HuH-7.5 (cell line): ENCODE measurements around the gene PODXL2.
"Not testable (repeated sequence)": the region's sequence is repeated elsewhere in the genome, so short reads cannot be mapped to it uniquely, and the experiment has no call there.

ENCODE experiments used
- DNase-seq: peaks from one replicate; pipeline ENCODE4 v3.0.0; 2011; ENCODE audit warnings: low spot score

The PODXL2 gene

DNA sequence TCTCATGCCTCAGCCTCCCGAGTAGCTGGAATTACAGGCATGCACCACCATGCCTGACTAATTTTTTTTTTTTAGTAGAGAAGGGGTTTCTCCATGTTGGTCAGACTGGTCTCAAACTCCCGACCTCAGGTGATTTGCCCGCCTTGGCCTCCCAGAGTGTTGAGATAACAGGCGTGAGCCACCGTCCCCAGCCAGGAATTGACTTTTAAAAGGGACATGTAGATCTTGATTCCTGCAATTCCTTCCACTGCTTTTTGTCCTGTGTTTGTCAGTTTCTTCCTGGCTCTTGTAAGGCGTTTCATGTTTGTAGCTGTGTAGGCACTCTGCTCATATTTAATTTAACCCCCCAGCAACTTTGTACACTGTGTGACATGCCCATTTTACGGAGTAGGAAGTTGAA lies 23.4 kb upstream of the PODXL2 start:
- not testable (repeated sequence) for DNase-seq

DNA sequence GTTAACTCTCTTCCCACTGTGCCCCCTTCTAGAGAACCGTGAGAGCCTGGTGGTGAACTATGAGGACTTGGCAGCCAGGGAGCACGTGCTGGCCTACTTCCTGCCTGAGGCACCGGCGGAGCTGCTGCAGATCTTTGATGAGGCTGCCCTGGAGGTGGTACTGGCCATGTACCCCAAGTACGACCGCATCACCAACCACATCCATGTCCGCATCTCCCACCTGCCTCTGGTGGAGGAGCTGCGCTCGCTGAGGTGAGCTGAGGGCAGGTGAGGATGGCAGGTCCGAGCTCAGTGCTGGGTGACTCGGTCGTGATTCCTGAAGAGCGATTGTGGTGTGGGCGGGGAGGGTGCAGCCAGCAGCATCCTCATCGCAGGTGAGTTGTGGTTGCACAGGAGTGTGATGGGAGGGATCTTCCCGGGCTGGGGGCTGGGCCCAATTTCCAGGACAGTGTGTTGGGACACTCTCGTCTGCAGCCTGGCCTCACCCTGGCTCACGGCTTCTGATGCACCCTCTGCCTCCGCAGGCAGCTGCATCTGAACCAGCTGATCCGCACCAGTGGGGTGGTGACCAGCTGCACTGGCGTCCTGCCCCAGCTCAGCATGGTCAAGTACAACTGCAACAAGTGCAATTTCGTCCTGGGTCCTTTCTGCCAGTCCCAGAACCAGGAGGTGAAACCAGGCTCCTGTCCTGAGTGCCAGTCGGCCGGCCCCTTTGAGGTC lies 22.7 kb upstream of the PODXL2 start:
- DNase-seq = no peak

DNA sequence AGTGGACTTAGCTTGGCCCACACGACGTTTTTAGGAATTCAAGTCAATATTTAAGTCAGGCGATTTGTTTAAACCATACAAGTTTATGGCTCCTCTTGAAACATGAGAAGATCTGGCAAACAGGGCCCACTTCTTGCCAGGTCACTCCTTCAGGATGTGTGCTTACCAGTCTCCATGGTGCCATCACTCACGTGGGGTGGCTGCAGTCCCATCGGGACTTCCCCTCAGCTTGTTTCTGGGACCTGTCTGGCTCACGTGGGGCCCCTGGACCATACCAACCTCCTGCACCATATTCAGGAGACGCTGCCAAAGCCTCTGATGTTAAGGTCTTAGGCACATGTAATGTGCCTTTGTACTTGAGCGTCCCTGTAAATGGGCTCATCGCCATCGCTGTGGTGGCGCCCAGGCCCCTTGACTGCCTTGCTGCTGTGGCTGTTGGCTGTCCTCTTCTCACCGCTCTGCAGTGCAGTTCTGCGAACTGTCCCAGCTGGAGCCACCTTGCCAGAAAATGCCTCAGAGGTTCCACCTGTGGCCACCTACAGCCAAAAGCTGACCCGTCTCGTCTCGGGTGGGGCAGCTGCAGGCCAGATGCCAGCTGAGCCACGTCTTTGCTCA lies 21.9 kb upstream of the PODXL2 start:
- DNase-seq = no peak

DNA sequence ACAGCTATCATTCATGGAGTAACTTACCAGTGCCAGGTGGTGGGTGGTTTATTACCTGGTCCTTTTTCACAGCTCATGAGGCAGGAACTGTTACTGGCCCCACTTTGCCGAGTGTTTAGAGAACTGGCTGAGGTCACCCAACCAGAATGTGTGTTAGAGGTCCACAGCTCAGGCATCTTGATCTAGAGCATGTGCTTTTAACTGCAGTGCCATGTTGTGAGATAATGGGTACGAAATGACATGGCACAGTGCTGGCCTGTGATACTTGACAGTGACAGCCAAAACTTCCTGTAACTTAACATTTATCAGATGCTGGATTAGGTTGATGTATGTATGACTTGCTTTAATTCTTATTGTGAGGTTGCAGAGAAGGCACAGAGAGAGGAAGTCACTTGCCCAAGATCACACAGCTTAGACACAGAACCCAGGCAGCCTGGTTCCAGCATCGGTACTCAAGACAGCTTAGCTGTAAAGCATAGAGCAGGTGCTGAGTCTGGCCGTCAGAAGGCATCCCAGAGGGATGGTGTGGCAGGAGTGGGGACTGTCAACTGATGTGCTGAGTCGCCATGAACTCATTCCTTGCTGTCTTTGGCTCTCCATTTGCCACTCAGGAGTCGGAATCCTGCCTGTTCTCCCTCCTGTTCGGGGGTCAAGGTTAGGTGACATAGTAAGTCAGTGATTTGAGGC lies 21.2 kb upstream of the PODXL2 start:
- DNase-seq = no peak

DNA sequence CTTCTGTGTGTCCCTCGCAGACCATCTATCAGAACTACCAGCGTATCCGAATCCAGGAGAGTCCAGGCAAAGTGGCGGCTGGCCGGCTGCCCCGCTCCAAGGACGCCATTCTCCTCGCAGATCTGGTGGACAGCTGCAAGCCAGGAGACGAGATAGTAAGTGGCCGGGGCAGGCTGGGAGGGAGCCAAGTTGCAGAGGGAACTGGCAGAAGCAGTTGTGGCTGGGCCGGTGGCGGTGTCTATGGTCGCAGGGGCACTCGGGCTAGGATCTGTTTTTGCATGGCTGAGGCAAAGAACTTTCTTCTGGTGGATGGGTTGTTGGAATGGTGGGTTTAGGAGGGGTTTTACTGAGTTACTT lies 20.6 kb upstream of the PODXL2 start:
- DNase-seq = no peak

DNA sequence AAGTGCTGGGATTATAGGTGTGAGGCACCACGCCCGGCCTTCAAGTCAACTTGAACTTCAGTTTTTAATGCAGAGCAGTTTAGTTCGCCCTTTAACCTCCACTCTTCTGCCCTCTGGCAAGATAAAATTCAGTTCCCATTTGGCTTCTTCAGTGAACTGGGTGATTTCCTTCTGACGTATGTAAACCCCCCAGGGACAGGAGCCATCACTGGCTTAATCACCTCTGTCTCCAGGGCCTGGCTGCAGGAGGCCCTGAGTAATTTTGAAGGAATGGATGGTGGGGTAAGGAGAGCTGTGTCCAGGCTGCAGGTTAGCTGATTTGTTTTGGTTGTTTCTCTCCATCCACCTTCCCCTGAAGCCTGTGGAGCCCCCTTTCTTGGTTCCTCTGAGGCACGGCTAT lies 18.9 kb upstream of the PODXL2 start:
- DNase-seq = no peak

DNA sequence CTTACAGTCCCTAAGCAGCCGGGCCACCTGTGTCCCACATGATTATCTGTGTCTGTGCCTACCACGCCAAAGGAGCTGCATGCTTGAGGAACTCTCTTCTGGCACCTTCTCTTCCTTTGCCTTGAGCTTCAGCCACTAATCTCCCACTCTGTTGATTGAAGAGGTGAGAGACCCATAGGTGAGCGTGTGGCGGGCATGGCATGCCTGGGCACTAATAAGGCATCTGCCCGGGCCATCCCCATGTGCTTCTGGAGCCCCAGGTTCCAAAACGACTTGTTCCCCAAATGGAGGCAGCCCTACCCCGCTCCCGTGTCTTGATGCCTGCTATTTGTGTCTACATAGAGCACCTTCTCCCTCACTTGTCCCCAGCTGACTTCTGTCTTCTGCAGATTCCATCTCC lies 17.7 kb upstream of the PODXL2 start:
- no peak for DNase-seq

DNA sequence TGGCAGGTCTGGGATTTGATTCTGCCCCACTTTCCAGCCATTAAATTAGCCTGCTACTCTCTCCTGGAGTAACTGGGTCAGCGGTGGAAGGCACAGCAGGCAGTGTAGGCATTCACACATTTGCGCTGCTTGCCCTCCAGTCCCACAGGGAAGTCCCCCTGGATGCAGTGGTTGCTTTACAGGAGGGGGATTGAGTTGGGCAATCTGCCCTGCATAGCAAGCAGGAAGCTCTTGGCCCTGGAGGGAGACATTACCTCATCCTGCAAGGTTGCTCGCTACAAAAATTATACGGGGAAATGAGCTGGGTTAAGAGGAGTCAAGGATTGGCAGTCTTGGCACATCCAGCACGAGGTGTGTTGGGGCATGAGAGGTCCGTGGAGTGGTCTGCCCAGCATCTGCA lies 16.0 kb upstream of the PODXL2 start:
- no peak for DNase-seq

DNA sequence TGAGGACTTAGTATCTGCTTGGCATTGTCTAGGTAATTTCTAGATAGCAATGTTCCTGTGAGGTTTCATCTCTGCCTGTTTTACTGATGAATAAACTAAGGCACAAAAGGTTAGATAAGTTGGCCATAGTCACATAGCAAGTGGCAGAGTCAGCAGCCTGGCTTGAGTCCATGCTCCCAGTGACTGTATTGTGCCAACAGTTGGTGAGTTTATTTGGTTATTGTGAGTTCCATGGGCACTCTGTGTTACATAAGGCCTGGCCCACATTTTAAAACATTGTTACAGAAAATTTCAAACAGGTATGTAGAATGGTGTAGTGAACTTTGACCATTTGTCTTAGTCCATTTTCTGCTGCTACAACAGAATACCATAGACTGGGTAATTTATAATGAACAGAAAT lies 15.6 kb upstream of the PODXL2 start:
- DNase-seq = no peak

DNA sequence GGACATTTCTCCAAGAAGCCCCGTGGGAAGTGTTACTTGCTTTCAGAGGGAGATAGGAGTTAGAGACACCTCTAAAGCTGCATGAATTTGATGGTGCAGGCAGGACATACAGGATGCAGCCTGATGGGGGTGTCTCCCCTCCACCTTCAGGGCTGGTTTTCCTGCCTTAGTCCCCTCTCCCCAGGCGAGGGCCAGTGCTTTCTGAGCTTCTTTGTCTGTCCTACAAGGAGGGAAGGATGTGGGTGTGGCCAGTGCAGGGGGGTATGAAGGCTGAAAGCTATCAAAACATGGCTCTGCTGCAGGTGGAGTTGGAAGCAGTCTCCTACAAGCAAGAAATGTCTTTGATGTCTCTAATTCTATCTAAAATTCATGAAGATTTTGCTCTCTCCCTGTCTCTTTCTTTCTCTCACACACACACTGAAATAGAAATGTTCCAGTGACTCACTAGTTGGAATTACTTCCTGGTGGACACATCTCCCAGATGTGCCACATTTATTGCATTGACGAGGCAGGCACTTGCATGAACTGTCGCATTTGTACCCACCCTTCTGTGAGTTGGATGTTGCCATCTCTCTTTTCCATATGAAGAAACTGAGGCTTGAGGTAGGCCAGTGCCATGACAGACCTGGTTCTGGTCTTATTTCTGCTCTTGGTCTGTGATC lies 13.9 kb upstream of the PODXL2 start:
- no peak for DNase-seq

DNA sequence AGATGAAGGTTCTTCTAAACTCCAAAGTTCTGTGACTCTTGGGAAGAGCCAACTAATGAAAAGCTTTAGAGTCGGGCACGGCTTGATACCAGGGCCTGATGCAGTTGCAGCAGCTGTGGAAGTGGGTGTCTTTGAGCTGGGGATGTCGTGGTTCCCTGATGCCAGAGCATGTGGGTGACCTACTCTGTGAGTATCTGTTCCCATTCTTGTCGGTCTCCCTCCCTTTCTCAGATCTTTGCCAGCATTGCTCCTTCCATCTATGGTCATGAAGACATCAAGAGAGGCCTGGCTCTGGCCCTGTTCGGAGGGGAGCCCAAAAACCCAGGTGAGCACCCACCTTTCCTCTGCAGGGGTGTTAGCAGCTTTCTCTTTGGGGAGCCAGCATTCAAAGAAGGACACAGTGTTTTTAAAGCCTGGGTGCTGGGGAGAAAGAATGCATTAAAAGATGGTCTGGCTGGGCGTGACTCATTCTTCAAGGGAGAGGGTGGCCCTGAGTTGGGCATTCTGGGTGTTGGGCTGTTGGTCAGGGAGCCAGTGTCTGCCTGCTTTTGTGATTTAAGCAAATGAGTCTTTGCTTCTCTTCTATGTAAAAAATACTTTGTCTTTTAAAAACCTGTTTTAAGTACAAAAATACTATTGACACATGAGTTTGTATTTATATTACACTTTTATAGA lies 13.2 kb upstream of the PODXL2 start:
- DNase-seq = no peak

DNA sequence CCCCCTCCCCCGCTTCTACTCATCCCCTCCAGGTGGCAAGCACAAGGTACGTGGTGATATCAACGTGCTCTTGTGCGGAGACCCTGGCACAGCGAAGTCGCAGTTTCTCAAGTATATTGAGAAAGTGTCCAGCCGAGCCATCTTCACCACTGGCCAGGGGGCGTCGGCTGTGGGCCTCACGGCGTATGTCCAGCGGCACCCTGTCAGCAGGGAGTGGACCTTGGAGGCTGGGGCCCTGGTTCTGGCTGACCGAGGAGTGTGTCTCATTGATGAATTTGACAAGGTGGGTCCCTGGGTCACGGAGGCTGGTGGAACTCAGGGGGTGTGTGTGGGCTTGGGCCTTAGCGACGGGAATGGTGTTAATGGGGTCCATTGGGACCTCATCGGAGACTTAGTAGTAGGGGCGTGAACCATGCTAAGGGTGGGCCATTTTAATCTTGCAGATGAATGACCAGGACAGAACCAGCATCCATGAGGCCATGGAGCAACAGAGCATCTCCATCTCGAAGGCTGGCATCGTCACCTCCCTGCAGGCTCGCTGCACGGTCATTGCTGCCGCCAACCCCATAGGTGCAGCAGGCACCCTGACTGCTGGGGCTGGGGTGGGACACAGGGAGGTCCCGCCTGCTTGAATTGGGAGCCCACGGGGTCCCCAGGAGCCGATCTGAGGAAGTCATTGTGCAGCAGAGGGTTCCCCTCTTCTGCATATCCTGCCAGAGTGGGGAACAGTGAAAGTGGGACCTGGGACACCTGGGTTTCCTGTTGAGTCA lies 12.0 kb upstream of the PODXL2 start:
- no peak for DNase-seq

DNA sequence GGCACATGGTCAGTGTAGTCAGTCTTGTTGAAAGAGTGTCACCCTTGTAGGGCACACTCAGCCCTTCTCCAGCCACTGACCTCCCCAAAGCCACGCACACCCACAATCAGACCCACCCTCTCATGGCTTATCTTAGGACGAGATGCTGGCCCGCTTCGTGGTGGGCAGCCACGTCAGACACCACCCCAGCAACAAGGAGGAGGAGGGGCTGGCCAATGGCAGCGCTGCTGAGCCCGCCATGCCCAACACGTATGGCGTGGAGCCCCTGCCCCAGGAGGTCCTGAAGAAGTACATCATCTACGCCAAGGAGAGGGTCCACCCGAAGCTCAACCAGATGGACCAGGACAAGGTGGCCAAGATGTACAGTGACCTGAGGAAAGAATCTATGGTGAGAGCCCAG lies 10.1 kb upstream of the PODXL2 start:
- DNase-seq = no peak

DNA sequence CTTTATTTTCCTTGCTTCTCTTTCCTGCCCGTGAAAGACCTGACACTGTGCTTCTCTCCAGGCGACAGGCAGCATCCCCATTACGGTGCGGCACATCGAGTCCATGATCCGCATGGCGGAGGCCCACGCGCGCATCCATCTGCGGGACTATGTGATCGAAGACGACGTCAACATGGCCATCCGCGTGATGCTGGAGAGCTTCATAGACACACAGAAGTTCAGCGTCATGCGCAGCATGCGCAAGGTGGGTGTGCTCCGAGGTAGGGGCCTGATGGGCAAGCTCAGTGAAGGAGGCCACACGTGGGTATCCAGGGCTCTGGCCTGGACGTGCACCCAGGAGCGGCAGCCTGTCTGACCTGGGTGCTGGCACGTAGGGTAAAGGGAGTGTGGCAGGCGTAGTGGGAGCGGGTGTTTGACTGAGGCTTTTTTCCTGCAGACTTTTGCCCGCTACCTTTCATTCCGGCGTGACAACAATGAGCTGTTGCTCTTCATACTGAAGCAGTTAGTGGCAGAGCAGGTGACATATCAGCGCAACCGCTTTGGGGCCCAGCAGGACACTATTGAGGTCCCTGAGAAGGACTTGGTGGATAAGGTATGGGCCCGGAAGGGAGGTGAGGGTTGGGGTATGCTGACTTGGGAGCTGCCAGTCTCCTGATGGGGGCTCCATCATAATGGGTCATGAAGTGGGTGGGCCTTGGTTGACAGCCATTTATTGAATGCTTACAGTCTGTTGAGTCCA lies 8.2 kb upstream of the PODXL2 start:
- no peak for DNase-seq

DNA sequence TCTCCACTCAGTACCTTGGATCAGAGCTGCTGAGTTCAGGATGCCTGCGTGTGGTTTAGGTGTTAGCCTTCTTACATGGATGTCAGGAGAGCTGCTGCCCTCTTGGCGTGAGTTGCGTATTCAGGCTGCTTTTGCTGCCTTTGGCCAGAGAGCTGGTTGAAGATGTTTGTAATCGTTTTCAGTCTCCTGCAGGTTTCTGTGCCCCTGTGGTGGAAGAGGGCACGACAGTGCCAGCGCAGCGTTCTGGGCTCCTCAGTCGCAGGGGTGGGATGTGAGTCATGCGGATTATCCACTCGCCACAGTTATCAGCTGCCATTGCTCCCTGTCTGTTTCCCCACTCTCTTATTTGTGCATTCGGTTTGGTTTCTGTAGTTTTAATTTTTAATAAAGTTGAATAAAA lies 7.0 kb upstream of the PODXL2 start:
- no peak for DNase-seq

DNA sequence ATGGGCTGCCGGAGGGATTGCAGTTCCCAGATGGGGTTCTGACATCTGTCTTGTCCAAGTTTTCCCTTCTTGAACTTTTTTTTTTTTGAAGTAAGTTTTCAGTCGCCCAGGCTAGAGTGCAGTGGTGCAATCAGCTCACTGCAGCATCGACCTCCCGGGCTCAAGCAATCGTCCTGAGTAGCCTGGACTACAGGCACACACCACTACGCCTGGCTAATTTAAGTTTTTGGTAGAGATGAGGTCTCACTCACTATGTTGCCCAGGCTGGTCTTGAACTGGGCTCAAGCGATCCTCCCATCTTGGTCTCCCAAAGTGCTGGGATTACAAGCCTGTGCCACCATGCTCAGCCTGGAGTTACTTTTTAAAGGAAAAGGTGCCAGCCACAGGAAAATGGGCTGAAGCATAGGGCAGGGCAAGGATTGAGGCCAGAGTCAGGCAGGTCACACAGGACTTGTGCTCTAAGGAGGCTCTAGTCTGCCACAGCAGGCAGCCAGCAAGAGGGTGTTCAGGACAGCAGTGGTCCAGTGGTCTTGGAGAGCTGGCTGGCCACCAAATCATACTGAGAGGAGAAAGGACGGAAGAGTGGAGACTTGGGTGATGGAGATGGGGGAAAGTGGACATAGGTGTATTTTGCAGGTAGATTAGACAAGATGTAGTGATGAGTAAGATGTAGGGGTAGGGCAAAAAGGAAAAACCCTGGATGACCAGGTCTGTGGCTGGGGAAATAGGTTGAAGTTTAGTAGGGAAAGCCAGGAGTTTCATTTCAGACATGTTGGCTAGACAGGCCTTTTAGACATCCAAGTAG lies 6.0 kb upstream of the PODXL2 start:
- no peak for DNase-seq

DNA sequence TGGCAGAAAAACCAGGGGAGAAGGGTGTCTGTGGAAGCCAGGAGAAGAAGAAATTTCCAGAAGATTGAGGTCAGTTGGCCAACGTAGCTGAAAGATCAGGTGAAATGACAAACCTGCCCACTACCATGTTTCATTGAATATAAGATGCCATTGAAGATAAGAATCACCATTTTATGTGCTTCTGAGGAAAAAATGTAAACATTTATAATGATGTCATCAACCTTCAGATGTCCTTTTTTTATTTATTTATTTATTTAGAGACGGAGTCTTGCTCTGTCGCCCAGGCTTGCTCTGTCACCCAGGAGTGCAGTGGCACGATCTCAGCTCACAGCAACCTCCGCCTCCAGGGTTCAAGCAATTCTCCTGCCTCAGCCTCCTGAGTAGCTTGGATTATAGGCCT lies 4.9 kb upstream of the PODXL2 start:
- no peak for DNase-seq

DNA sequence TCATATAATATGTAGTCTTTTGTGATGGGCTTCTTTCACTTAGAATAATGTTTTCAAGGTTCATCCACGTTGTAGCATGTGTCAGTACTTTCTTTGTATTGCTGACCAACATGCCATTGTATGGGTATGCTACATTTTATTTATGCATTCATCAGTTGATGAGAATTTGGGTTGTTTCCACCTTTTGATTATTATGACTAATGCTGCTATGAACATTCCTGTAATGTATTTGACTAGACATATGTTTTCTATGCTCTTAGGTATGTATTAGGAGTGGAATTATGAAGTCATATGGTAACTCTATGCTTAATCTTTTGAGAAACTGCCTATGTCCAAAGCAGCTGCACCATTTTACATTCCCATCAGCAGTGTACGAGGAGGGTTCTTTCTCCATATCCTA lies 3.2 kb upstream of the PODXL2 start:
- DNase-seq = no peak

DNA sequence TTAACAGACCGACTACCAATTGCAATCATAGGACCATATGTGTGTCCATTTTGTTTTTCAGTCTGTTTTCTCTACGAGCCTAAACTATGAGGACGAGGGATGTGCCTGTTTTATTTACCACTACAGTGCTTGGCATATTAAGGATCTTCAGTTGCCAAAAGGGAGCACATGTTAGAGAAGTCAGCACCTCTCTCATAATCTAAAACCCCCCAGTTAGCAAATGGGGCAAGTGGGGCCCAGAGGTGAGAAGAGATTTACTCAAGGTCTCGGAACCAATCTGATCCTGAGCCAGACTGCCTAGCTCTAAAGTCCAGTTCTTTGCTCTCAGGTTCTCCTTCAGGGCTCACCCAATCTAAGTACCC lies 578 bp upstream of the PODXL2 start:
- no peak for DNase-seq
